ENCODE data around the gene LINC01488.

The LINC01488 gene

GRCh38 chr11:69489746-69490365 lies 8.4 kb downstream of the LINC01488 start:
- FAIRE-seq (no peak), DNase-seq (ENCODE audit: insufficient read length, low spot score) (no peak)

- DNase-seq (ENCODE audit: insufficient read length, low spot score) = no peak
- FAIRE-seq = no peak
Measured at GRCh38 chr11:69490516-69490915, 9.1 kb downstream of the LINC01488 start.

DNA sequence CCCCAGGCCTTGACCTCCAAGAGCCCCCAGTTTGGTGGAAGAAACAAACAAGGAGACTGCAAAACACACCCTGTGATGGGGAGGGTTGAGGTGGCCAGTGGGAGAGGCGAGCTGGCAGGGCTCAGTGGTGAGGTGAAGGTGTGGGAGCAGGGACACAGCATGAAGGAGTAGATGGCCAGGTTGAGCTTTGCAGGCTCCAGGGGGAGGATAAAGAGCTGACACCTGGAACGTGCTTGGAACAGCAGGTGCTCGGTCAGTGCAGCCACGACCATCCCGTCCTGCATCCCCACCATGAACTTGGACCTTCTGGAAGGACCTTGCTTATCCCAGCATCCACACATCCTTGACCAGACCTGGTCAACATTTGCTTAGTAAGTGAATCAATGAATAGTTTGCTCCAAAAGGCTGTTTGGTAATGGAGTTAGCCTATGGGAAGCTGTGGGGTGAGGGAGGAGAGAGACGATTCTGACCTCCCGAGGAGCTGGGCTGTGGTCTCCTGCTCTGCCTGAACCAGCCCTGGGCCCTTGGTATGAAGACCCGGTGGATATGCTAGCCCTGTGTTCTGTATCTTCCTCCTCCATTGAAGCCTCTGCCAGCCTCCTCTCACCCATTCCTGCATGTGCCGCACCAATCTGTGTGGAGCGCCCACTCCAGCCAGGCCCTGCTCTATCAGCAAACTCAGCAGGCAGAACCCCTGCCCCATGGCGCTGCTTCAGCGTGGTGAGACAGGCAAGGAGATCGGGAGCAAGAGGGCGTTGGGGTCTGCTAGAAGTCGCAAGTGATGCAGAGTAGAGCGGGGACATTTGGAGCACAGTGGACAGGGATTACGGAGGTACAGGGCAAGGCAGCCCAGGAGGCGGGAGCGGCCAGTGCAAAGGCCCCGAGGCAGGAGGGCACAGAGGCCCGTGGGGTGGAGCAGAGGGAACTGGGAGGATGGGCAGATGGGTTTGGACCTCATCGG lies 9.9 kb downstream of the LINC01488 start:
- FAIRE-seq = no peak
- DNase-seq (ENCODE audit: insufficient read length, low spot score) = no peak

GRCh38 chr11:69492201-69492991 lies 10.9 kb downstream of the LINC01488 start:
- FAIRE-seq (no peak), DNase-seq (ENCODE audit: insufficient read length, low spot score) (no peak)

- FAIRE-seq (no peak), DNase-seq (ENCODE audit: insufficient read length, low spot score) (no peak)
Measured at GRCh38 chr11:69493931-69494821, 12.7 kb downstream of the LINC01488 start.

DNA sequence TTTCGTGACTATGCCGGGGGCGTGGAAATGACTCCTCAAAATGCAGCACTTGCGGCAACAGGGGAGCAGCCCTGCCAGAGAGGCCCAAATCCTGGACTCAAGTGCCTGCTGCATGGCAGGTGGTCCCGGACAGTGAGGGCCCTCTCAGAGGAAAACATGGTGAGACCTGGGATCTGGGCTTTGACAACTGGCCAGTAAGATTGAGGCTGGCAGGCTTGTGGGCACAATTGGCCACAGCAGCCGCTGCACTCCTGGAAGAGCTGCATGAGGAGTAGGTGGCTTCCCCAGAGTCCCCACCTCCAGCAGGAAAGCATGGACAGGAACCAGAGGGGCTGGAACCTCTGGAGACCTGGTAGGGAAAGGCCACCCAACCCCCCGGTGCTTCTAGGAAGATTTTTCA lies 13.4 kb downstream of the LINC01488 start:
- DNase-seq (ENCODE audit: insufficient read length, low spot score) (no peak), FAIRE-seq (no peak)

- DNase-seq (ENCODE audit: insufficient read length, low spot score) = no peak
- FAIRE-seq = no peak
Measured at GRCh38 chr11:69495441-69496201, 14.2 kb downstream of the LINC01488 start.

- DNase-seq (ENCODE audit: insufficient read length, low spot score) = no peak
- no peak for FAIRE-seq
Measured at GRCh38 chr11:69496202-69496557, 14.7 kb downstream of the LINC01488 start.

DNA sequence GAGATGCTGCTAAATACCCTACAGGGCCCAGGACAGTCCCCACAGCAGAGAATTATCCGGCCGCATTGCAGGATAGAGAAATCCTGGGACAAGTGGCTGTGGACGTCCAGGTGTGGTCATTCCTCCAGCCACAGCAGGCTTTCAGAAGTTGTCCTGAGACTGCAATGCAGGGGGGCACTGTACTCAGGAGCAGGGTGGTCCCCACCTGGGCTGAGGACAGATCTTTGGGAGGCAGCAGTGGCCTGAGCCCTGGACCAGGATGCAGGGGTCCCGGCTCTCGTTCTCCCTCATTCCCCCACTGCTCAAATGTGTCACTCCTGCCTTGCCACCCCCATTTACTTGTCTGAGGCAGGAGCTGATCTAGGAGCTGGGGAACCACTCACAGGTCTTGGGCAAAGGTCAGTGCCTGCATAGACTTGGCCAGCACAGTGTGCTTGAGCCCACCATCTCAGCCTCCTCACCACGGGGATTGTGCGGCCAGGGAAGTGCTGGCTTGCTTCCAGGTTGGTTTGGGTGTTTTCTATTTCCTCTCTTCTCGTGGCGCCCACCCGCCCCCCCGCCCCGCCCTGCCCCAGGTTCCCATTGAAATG lies 15.3 kb downstream of the LINC01488 start:
- DNase-seq (ENCODE audit: insufficient read length, low spot score) (no peak), FAIRE-seq (no peak)

GRCh38 chr11:69497221-69497787 lies 15.8 kb downstream of the LINC01488 start:
- FAIRE-seq = no peak
- no peak for DNase-seq (ENCODE audit: insufficient read length, low spot score)

DNA sequence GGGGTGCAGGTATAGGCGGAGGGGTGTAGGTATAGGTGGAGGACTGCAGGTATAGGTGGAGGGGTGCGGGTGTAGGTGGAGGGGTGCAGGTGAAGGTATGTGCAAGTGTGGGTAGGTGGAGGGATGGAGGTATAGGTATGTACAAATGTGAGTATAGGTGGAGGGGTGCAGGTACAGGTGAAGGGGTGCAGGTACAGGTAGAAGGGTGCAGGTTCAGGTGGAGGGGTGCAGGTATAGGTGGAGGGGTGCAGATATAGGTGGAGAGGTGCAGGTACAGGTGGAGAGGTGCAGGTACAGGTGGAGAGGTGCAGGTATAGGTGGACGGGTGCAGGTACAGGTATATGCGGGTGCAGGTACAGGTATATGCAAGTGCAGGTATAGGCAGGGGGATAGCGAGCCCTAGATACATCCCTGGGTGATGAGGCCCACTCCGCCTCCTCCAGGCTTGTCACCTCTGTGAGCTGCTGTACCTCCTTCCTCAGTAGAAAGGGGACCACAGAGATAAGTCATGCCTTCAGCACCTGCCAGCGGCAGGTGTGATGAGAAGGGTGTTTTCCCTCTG lies 17.2 kb downstream of the LINC01488 start:
- FAIRE-seq (no peak), DNase-seq (ENCODE audit: insufficient read length, low spot score) (no peak)

DNA sequence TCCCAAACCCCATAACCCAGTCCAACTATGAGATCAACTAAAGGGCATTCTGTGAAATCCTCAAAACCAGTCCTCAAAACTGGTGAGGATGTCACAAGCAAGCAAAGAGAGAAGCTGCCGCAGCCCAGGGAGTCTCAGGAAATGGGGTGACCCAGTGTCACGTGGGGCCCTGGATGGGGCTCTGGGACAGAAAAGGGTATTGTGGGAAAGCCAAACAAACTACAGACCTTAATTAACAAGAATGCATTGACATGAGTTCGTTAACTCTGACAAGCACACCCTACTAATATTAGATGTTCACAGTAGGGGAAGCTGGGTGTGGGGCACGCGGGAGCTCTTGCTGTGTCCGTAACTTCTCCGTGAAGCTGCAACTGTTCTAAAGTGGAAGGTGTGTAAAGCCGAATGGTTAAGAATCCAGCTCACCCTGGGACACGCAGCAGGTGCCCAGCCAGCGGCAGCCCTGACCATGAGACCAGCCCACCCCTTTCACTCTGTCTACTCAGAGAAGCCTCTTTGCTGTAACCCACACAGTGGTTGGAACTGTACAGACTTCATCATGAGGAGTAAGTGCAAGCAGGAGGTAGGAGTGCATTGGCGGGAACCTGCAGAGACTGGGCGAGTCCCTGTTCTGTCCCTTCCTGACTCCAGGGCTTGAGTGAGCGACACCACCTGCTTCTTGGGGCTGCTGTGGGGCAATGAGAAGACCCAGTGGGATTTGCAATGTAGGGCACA lies 17.9 kb downstream of the LINC01488 start:
- no peak for DNase-seq (ENCODE audit: insufficient read length, low spot score)
- FAIRE-seq = no peak

DNA sequence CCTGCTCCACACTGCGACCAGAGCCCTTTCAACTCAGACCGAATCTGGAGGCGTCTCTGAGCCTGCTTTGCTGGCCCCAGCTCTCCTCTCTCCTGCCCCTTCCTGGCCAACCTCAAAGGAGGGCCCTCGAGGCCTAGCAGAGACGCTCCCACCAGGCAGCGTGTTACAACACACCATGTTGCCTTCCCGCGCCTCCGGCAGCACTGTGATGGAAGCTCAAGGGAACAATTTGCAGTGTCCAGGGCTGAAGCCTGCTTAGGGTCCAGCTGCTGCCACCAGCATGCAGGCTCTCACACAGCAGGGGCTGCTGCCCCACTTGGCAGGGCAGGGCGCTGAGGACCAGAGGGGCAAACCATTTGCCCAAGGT lies 18.4 kb downstream of the LINC01488 start:
- DNase-seq (ENCODE audit: insufficient read length, low spot score) = no peak
- no peak for FAIRE-seq

- DNase-seq (ENCODE audit: insufficient read length, low spot score) (no peak), FAIRE-seq (no peak)
Measured at GRCh38 chr11:69500285-69501120, 19.0 kb downstream of the LINC01488 start.

DNA sequence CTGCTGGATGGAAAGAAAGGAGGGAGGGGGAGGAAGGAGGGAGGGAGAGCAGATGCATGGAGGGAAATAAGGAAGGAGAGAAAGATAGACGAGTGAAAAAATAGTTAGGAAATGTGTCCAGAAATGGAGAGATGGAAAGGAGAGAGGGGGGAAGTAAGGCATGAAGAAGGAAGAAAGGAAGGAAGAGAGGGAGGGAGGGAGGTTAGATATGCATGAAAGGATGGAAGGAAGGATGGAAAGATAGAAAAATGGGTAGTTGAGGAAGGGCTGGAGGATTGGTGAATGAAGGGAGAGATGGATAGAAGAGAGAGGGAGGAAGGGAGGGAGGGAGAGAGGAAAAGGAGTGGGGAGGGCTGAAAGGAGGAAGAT lies 19.6 kb downstream of the LINC01488 start:
- FAIRE-seq (no peak), DNase-seq (ENCODE audit: insufficient read length, low spot score) (no peak)

- FAIRE-seq = no peak
- no peak for DNase-seq (ENCODE audit: insufficient read length, low spot score)
Measured at GRCh38 chr11:69501891-69502860, 20.7 kb downstream of the LINC01488 start.
